CD4-positive, alpha-beta memory T cell (primary cell): ENCODE data around the gene YKT6. TPM values are rescaled to one million over a fixed set of nuclear protein-coding genes. Genes with fewer than 3 reads are reported as not detected.
A peak's percentile ranks its signal among the peaks of the same experiment; 100 is the strongest.

Source experiments
- CTCF ChIA-PET: fragments of 350-600 bp; sonication (Branson Sonifier 250); formaldehyde crosslinking; loops from one replicate; lab custom pipeline; 2021; ENCODE audit warnings: inconsistent platforms; ENCODE audit not compliant: partially characterized antibody; lab: Charles Lee
- POLR2A ChIA-PET: fragments of 350-600 bp; sonication (Branson Sonifier 250); formaldehyde crosslinking; loops from one replicate; lab custom pipeline; 2021; ENCODE audit not compliant: partially characterized antibody; lab: Charles Lee
- DNase-seq, 5 donors: peaks; one replicate each; pipeline versions ENCODE4 v3.0.0 to v3.0.0-alpha.2; 2020 to 2022; ENCODE audit warnings: mixed read lengths in 1 of 5
- H3K27ac ChIP-seq: one replicate; pipeline ENCODE4 v1.7.0; 2013; ENCODE audit warnings: low read depth, low read length
- H3K27me3 ChIP-seq: 2 replicates; pipeline ENCODE4 v1.7.0; 2013; ENCODE audit warnings: mild to moderate bottlenecking, low read length, moderate library complexity; ENCODE audit not compliant: insufficient read depth
- H3K36me3 ChIP-seq: 2 replicates; pipeline ENCODE4 v1.7.0; 2013; ENCODE audit warnings: mild to moderate bottlenecking, low read length, moderate library complexity; ENCODE audit not compliant: insufficient read depth
- H3K4me1 ChIP-seq: 2 replicates; pipeline ENCODE4 v1.7.0; 2013; ENCODE audit warnings: mild to moderate bottlenecking, low read length, moderate library complexity; ENCODE audit not compliant: insufficient read depth
- H3K4me3 ChIP-seq, 2 donors: one replicate each; pipeline ENCODE4 v1.7.0; 2013; ENCODE audit warnings: low read length in 2 of 2, mild to moderate bottlenecking in 1 of 2
- H3K9me3 ChIP-seq, 2 donors: one replicate each; pipeline ENCODE4 v1.7.0; 2013; ENCODE audit warnings: low read length in 2 of 2, control low read depth in 1 of 2; ENCODE audit not compliant: control insufficient read depth in 1 of 2
- H3K27ac Mint-ChIP-seq, 7 donors: one replicate each; pipeline ENCODE4 v1.8.0; 2020 to 2021; ENCODE audit warnings: mixed read lengths in 7 of 7, mild to moderate bottlenecking in 6 of 7, inconsistent platforms in 3 of 7, moderate library complexity in 3 of 7
- H3K27me3 Mint-ChIP-seq, 2 donors: one replicate each; pipeline ENCODE4 v1.8.0; 2020 to 2021; ENCODE audit warnings: mixed read lengths in 2 of 2
- H3K36me3 Mint-ChIP-seq, 2 donors: one replicate each; pipeline ENCODE4 v1.8.0; 2020 to 2021; ENCODE audit warnings: mixed read lengths in 2 of 2, inconsistent platforms in 1 of 2, mild to moderate bottlenecking in 1 of 2
- H3K4me1 Mint-ChIP-seq, 4 donors: one replicate each; pipeline ENCODE4 v1.8.0; 2020 to 2021; ENCODE audit warnings: mixed read lengths in 4 of 4, mild to moderate bottlenecking in 1 of 4
- H3K4me3 Mint-ChIP-seq, 8 donors: one replicate each; pipeline ENCODE4 v1.8.0; 2020 to 2021; ENCODE audit warnings: mixed read lengths in 8 of 8, mild to moderate bottlenecking in 7 of 8, moderate library complexity in 6 of 8, inconsistent platforms in 3 of 8
- H3K9me3 Mint-ChIP-seq, 8 donors: one replicate each; pipeline ENCODE4 v1.8.0; 2020 to 2021; ENCODE audit warnings: mixed read lengths in 8 of 8, mild to moderate bottlenecking in 5 of 8, inconsistent platforms in 3 of 8, moderate library complexity in 1 of 8
- intact Hi-C: fragments of 100-400 bp; cut with micrococcal nuclease; formaldehyde crosslinking; loops from one replicate; pipeline ENCODE4 v1.15.1; 2023
- polyA plus RNA-seq, 2 donors: library from polyadenylated mRNA; unstranded; fragments of 300-500 nt; fragmentation: Illumina TruSeq; gene quantifications; one replicate each; pipeline ENCODE4 v1.2.3, GENCODE V29; 2021
- total RNA-seq, 2 experiments: library from RNA; stranded (reverse); gene quantifications; one replicate each; pipeline ENCODE4 v1.2.3, GENCODE V29; 2021

YKT6 gene
- total and polyA plus RNA-seq, 4 experiments from 2014 or later, result 41.6 to 63.2 (median 52.6) TPM

GRCh38 chr7:44208085-44208484 lies 7.3 kb downstream of the YKT6 start:
- H3K4me1 Mint-ChIP-seq, result peaks cover 12 to 20% (median 17%) of the 10 kb centered on the region in 4 donors
- CTCF ChIA-PET, result no interaction called here
- no peaks in the 10 kb centered on the region for H3K27me3 Mint-ChIP-seq
- H3K4me3 Mint-ChIP-seq, result no peak overlapping the region
- intact Hi-C loops, result no loop called here
- peaks cover 57 to 85% of the 10 kb centered on the region in 2 donors for H3K36me3 Mint-ChIP-seq
- no peak overlapping the region for H3K27ac ChIP-seq
- H3K9me3 Mint-ChIP-seq, result no peaks in the 10 kb centered on the region
- no peaks in the 10 kb centered on the region for H3K27me3 ChIP-seq
- no peak overlapping the region for H3K27ac Mint-ChIP-seq
- H3K36me3 ChIP-seq, result peaks cover 89% of the 10 kb centered on the region
- POLR2A ChIA-PET, result no interaction called here
- no peaks in the 10 kb centered on the region for H3K4me1 ChIP-seq
- no peaks in the 10 kb centered on the region for H3K9me3 ChIP-seq
- no peak overlapping the region for H3K4me3 ChIP-seq
- no peak for DNase-seq

- POLR2A ChIA-PET, result no interaction called here
Measured at GRCh38 chr7:44210107-44210506, 9.3 kb downstream of the YKT6 start.

GRCh38 chr7:44211126-44211675 lies 10.4 kb downstream of the YKT6 start:
- Mint-ChIP-seq H3K36me3 (peaks cover 44 to 60% of the 10 kb centered on the region in 2 donors), H3K4me3 (no peak overlapping the region)
- CTCF ChIA-PET, result interaction anchor here (0.5 to 0.6 kb wide), 2 partner anchors 191 to 267 kb away, joined by 3 read pairs; no protein-coding TSS in a partner anchor

More at GRCh38 chr7:44210107-44210506, 9.3 kb downstream of the YKT6 start:
- H3K36me3 Mint-ChIP-seq, result peaks cover 50 to 70% of the 10 kb centered on the region in 2 donors
- H3K27me3 ChIP-seq, result no peaks in the 10 kb centered on the region
- no peak for DNase-seq
- H3K4me3 Mint-ChIP-seq, result no peak overlapping the region
- no peaks in the 10 kb centered on the region for H3K9me3 Mint-ChIP-seq
- CTCF ChIA-PET, result no interaction called here
- intact Hi-C loops, result no loop called here
- H3K4me1 Mint-ChIP-seq, result peaks cover 0 to 5% (median 3%) of the 10 kb centered on the region in 4 donors
- no peak overlapping the region for H3K27ac Mint-ChIP-seq
- no peaks in the 10 kb centered on the region for H3K9me3 ChIP-seq
- no peaks in the 10 kb centered on the region for H3K4me1 ChIP-seq
- H3K27ac ChIP-seq, result no peak overlapping the region
- no peak overlapping the region for H3K4me3 ChIP-seq
- H3K36me3 ChIP-seq, result peaks cover 79% of the 10 kb centered on the region
- H3K27me3 Mint-ChIP-seq, result no peaks in the 10 kb centered on the region

GRCh38 chr7:44212018-44212417 lies 11.2 kb downstream of the YKT6 start:
- CTCF ChIA-PET, result interaction anchor here (0.6 kb wide), 1 partner anchor 266 kb away, joined by 3 read pairs; no protein-coding TSS in a partner anchor
- Histone ChIP-seq H3K9me3 (no peaks in the 10 kb centered on the region), H3K36me3 (peaks cover 60% of the 10 kb centered on the region), H3K4me1 (no peaks in the 10 kb centered on the region), H3K27me3 (no peaks in the 10 kb centered on the region), H3K27ac (no peak overlapping the region), H3K4me3 (no peak overlapping the region)
- DNase-seq, result no peak
- H3K4me1 Mint-ChIP-seq, result no peaks in the 10 kb centered on the region
- intact Hi-C loops, result no loop called here
- no peaks in the 10 kb centered on the region for H3K9me3 Mint-ChIP-seq
- POLR2A ChIA-PET, result no interaction called here
- H3K27me3 Mint-ChIP-seq, result no peaks in the 10 kb centered on the region
- H3K27ac Mint-ChIP-seq, result no peak overlapping the region
- H3K4me3 Mint-ChIP-seq, result no peak overlapping the region
- H3K36me3 Mint-ChIP-seq, result peaks cover 38 to 52% of the 10 kb centered on the region in 2 donors

More at GRCh38 chr7:44211126-44211675, 10.4 kb downstream of the YKT6 start:
- H3K4me3 ChIP-seq, result no peak overlapping the region
- Mint-ChIP-seq H3K27ac (peak overlapping the region in 2 of 7 donors; percentile 15 to 43), H3K27me3 (no peaks in the 10 kb centered on the region), H3K9me3 (no peaks in the 10 kb centered on the region), H3K4me1 (peaks cover 0 to 1% (median 0%) of the 10 kb centered on the region in 4 donors)
- intact Hi-C loops, result no loop called here
- no peak overlapping the region for H3K27ac ChIP-seq
- DNase-seq, result no peak
- POLR2A ChIA-PET, result no interaction called here
- peaks cover 69% of the 10 kb centered on the region for H3K36me3 ChIP-seq
- no peaks in the 10 kb centered on the region for H3K27me3 ChIP-seq
- H3K4me1 ChIP-seq, result no peaks in the 10 kb centered on the region
- H3K9me3 ChIP-seq, result no peaks in the 10 kb centered on the region

- Mint-ChIP-seq H3K9me3 (no peaks in the 10 kb centered on the region), H3K27me3 (no peaks in the 10 kb centered on the region), H3K27ac (no peak overlapping the region), H3K36me3 (peaks cover 34 to 49% of the 10 kb centered on the region in 2 donors), H3K4me3 (no peak overlapping the region), H3K4me1 (no peaks in the 10 kb centered on the region)
- Histone ChIP-seq H3K36me3 (peaks cover 54% of the 10 kb centered on the region), H3K27ac (no peak overlapping the region), H3K4me1 (no peaks in the 10 kb centered on the region), H3K9me3 (no peaks in the 10 kb centered on the region), H3K27me3 (no peaks in the 10 kb centered on the region), H3K4me3 (no peak overlapping the region)
- intact Hi-C loops, result no loop called here
- POLR2A ChIA-PET, result no interaction called here
- no peak for DNase-seq
- CTCF ChIA-PET, result interaction anchor here (1.4 kb wide), 1 partner anchor 353 kb away, joined by 5 read pairs; no protein-coding TSS in a partner anchor
Measured at GRCh38 chr7:44212581-44213184, 11.9 kb downstream of the YKT6 start.

GRCh38 chr7:44213206-44213876 lies 12.6 kb downstream of the YKT6 start:
- DNase-seq, result no peak
- H3K27me3 ChIP-seq, result no peaks in the 10 kb centered on the region
- no peak overlapping the region for H3K4me3 ChIP-seq
- H3K4me1 Mint-ChIP-seq, result no peaks in the 10 kb centered on the region
- no peaks in the 10 kb centered on the region for H3K27me3 Mint-ChIP-seq
- ChIA-PET CTCF (interaction anchor here (1.4 kb wide), 1 partner anchor 352 kb away, joined by 5 read pairs; no protein-coding TSS in a partner anchor), POLR2A (no interaction called here)
- no peak overlapping the region for H3K27ac Mint-ChIP-seq
- peaks cover 28 to 44% of the 10 kb centered on the region in 2 donors for H3K36me3 Mint-ChIP-seq
- H3K9me3 Mint-ChIP-seq, result no peaks in the 10 kb centered on the region
- no peaks in the 10 kb centered on the region for H3K4me1 ChIP-seq
- H3K4me3 Mint-ChIP-seq, result no peak overlapping the region
- H3K27ac ChIP-seq, result no peak overlapping the region
- intact Hi-C loops, result no loop called here
- H3K36me3 ChIP-seq, result peaks cover 49% of the 10 kb centered on the region
- no peaks in the 10 kb centered on the region for H3K9me3 ChIP-seq

GRCh38 chr7:44213877-44214388 lies 13.2 kb downstream of the YKT6 start:
- intact Hi-C loops, result no loop called here
- ChIA-PET CTCF (interaction anchor here (1.4 kb wide), 1 partner anchor 352 kb away, joined by 5 read pairs; no protein-coding TSS in a partner anchor), POLR2A (no interaction called here)
- Histone ChIP-seq H3K4me1 (no peaks in the 10 kb centered on the region), H3K9me3 (no peaks in the 10 kb centered on the region), H3K36me3 (peaks cover 43% of the 10 kb centered on the region), H3K27me3 (no peaks in the 10 kb centered on the region), H3K27ac (no peak overlapping the region), H3K4me3 (no peak overlapping the region)
- H3K4me1 Mint-ChIP-seq, result no peaks in the 10 kb centered on the region
- no peak overlapping the region for H3K4me3 Mint-ChIP-seq
- peaks cover 23 to 38% of the 10 kb centered on the region in 2 donors for H3K36me3 Mint-ChIP-seq
- no peaks in the 10 kb centered on the region for H3K27me3 Mint-ChIP-seq
- H3K27ac Mint-ChIP-seq, result no peak overlapping the region
- no peak for DNase-seq
- no peaks in the 10 kb centered on the region for H3K9me3 Mint-ChIP-seq
